ENCODE measurements around the gene HLA-DQA1. TPM values are rescaled to one million over a fixed set of nuclear protein-coding genes. Genes with fewer than 3 reads are reported as not detected.
"Not testable (repeated sequence)": the region's sequence is repeated elsewhere in the genome, so short reads cannot be mapped to it uniquely, and the experiment has no call there.

The HLA-DQA1 gene
- total RNA-seq, result 10 to 100 TPM in 1 of 2 donors, 1 to 10 TPM in 1; 1.1 to 11.6 TPM

DNA sequence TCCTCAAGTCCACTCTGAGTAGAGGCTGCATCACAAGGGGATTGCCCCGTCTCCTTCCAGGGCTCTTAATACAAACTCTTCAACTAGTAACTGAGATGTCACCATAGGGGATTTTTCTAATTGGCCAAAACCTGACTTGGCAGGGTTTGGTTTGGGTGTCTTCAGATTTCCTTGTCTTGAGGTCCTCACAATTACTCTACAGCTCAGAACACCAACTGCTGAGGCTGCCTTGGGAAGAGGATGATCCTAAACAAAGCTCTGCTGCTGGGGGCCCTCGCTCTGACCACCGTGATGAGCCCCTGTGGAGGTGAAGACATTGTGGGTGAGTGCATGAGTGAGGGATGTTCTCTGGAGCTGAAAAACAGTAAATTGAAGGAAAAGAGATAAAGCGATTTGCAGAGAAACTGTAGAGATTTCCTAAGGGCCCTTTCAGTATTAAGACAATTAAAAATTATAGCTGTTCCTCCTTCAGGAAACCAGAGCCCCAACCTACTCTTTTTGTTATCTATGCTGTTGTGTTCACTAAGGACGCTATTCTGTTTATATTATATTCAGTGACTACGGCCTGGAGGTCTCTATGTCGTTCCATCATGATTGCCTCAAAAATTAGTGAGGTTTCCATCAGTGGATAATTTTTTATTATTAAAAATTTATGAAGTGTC is at the start of gene HLA-DQA1:
Gene HLA-DQA1, plus strand, starts transcription at position 188 of the 662 bp plus-strand sequence. Its CDS starts 53 bp downstream, at position 241.
- no peak within 1 kb of the TSS for H3K4me3 Mint-ChIP-seq
- ATAC-seq (replicated peaks), result no peak
- H3K27ac Mint-ChIP-seq, result no peak within 1 kb of the TSS
- H3K36me3 Mint-ChIP-seq (ENCODE audit: low read depth), result no peaks in the 10 kb centered on the region
- no peaks in the 10 kb centered on the region for H3K9me3 Mint-ChIP-seq
- H3K27me3 Mint-ChIP-seq, result no peaks in the 10 kb centered on the region
- peaks cover 13% of the 10 kb centered on the region for H3K4me1 Mint-ChIP-seq

DNA sequence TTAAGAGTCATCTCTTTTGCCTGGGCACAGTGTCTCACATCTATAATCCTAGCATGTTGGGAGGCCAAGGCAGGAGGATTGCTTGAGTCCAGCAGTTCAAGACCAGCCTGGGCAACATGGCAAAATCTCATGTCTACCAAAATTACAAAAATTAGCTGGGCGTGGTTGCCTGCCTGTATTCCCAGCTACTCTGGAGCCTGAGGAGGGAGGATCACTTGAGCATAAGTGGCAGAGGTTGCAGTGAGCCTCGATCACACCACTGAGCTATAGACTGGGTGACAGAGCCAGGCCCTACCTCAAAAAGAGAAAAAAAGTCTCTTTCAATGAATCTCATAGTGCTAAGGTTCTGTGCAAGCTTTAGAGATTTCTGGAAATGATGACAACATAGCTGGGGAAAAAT is 49.0 kb upstream of the HLA-DQA1 start:
- Mint-ChIP-seq H3K27ac (no peak overlapping the region), H3K4me3 (no peak overlapping the region)

DNA sequence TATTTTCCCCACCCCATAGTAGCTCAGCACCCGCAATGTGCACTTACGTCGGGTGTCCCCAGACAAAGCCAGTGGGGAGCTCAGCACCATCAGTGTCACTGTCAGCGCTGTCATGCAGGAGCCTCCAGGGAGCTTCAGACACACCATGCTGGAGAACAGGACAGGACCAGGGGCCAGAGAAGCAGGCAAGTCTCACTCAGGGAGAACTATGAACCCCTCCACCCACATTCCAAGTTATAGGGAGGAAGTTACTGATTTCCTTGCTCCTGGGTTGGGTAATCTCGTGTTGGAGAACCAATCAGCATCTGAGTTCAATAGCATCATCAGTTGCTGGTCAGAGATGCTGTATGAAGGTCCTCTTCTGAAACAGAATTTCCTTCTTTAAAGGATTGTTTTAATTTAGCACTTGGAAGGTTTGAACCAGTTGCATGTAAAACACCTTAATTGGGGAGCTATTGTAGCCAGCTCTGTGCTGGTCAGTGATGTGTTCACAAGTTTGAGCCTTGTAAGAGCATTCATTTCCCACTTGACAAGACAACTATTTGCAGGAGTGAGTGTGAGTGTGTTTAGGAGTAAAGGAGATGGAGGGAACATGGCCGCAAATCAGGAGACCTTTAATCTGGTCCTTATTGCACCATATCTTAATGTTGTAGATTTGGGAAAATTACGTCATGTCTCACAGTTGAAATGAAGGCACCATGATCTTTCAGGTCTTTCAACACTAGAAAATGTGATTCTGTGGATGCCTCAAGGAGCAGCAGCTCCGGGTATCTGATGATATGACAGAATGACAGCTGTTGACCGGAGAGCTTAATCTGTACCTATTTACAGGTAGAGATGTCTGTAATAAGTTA is 47.4 kb upstream of the HLA-DQA1 start, which contains the start of gene HLA-DRB1:
Gene HLA-DRB1, minus strand, starts transcription at position 253 of the 854 bp plus-strand sequence. Its CDS starts 106 bp downstream, at position 147.
- Mint-ChIP-seq H3K4me1 (no peaks in the 10 kb centered on the region), H3K4me3 (peak within 1 kb of the TSS; percentile 26), H3K9me3 (no peaks in the 10 kb centered on the region), H3K36me3 (ENCODE audit: low read depth) (no peaks in the 10 kb centered on the region), H3K27me3 (peaks cover 6% of the 10 kb centered on the region), H3K27ac (no peak within 1 kb of the TSS)
- peak; percentile 96 for ATAC-seq (replicated peaks)

More for the DNA sequence above, 49.0 kb upstream of the HLA-DQA1 start:
- no peaks in the 10 kb centered on the region for H3K36me3 Mint-ChIP-seq (ENCODE audit: low read depth)
- H3K9me3 Mint-ChIP-seq, result no peaks in the 10 kb centered on the region
- no peaks in the 10 kb centered on the region for H3K4me1 Mint-ChIP-seq
- no peak for ATAC-seq (replicated peaks)
- H3K27me3 Mint-ChIP-seq, result peaks cover 6% of the 10 kb centered on the region

DNA sequence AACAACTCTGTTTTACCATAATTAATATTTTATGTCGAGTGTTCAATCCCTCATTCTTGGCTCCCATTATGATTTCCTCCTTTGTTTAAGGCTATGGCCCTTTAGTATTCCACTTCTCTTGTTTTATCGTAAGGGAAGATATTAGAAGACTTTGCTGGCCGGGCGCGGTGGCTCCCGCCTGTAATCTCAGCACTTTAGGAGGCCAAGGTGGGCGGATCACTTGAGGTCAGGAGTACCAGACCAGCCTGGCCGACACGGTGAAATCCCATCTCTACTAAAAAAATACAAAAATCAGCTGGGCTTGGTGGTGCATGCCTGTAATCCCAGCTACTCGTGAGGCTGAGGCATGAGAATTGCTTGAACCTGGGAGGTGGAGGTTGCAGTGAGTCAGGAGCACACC is 46.5 kb upstream of the HLA-DQA1 start:
- not testable (repeated sequence) for H3K4me3 Mint-ChIP-seq; H3K36me3 Mint-ChIP-seq (ENCODE audit: low read depth); H3K4me1 Mint-ChIP-seq; ATAC-seq (replicated peaks); H3K27ac Mint-ChIP-seq; H3K9me3 Mint-ChIP-seq; H3K27me3 Mint-ChIP-seq

DNA sequence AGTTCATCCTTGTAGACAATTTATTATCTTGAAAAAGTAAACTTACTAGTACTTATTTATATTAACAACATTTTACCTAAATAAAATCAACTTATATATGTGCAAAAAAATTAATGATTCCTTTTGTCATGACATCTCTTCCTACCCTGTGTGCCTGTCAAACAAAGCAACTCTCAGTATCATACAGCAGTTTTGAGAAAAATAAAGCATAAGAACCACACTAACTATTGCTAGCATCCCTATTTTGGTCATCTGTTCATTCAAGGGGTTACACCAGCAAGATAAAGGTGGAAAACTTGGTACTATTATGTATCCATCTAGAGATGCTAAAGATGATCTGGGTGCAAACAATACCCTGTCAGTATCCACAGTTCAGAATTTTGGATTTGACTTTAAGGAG is 40.2 kb upstream of the HLA-DQA1 start:
- ATAC-seq (replicated peaks), result peak; percentile 48

DNA sequence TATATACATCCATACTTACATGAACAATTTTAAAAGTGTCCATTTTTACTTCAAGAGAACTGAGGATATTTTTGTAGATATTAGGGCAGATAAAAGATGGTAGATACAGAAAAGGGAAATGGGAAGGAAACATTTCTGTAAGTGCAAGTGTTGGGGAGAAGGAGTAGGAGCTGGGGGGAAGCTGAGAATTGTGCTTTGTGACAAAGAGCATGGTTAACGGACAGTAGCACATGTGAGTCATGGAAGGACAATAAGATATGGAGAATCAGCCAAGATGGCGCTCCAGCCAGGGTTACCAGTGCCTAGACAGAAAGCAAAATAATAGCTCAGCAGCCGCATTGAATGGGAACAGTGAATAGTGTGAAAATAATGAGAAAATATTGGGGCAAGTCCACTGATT is 34.8 kb upstream of the HLA-DQA1 start:
- Mint-ChIP-seq H3K36me3 (ENCODE audit: low read depth) (no peaks in the 10 kb centered on the region), H3K4me1 (peaks cover 6% of the 10 kb centered on the region), H3K9me3 (no peaks in the 10 kb centered on the region), H3K27me3 (no peaks in the 10 kb centered on the region), H3K4me3 (no peak overlapping the region), H3K27ac (no peak overlapping the region)
- ATAC-seq (replicated peaks), result no peak

More for the DNA sequence above, 40.2 kb upstream of the HLA-DQA1 start:
- Mint-ChIP-seq H3K4me1 (no peaks in the 10 kb centered on the region), H3K27ac (no peak overlapping the region), H3K36me3 (ENCODE audit: low read depth) (no peaks in the 10 kb centered on the region), H3K9me3 (no peaks in the 10 kb centered on the region), H3K27me3 (no peaks in the 10 kb centered on the region), H3K4me3 (no peak overlapping the region)

DNA sequence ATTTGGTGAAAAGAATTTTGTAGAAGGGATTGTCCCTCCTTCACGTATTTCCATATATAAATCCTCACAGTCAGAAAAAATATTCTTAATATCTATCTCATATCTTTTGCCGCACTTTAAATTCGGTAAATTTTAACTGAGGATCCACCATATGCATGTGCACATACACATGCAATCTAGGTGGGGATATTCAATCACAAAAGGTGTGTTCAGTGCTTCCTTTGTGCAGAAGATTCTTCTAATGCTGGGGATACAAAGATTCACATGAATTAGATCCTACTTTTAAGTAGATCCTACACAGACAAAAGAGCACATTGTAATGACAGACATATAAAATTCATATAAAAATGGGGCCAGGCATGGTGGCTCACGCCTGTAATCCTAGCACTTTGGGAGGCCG is 34.0 kb upstream of the HLA-DQA1 start:
- H3K27ac Mint-ChIP-seq, result no peak overlapping the region
- no peaks in the 10 kb centered on the region for H3K27me3 Mint-ChIP-seq
- no peak for ATAC-seq (replicated peaks)
- H3K36me3 Mint-ChIP-seq (ENCODE audit: low read depth), result no peaks in the 10 kb centered on the region
- H3K4me1 Mint-ChIP-seq, result peaks cover 6% of the 10 kb centered on the region
- H3K9me3 Mint-ChIP-seq, result no peaks in the 10 kb centered on the region
- H3K4me3 Mint-ChIP-seq, result no peak overlapping the region

DNA sequence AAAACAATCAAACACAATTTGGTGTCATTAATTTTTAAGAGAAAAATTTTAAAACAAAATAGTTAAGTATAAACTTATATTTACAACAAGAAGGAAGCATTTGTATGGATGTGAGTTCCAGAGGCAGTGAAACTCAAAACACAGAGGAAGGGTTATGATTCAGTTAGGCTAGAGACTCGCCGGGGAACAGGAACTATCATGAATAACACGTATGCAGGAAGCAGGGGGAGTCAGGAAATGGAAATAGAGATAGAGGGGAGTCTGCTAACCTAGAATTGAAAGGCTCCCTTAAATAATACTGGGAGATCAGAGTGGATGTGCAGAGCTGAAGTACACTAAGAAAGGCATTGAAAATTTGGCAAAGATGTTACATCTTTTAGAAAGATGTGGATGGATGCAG is 33.3 kb upstream of the HLA-DQA1 start:
- H3K27ac Mint-ChIP-seq, result no peak overlapping the region
- H3K4me1 Mint-ChIP-seq, result peaks cover 6% of the 10 kb centered on the region

DNA sequence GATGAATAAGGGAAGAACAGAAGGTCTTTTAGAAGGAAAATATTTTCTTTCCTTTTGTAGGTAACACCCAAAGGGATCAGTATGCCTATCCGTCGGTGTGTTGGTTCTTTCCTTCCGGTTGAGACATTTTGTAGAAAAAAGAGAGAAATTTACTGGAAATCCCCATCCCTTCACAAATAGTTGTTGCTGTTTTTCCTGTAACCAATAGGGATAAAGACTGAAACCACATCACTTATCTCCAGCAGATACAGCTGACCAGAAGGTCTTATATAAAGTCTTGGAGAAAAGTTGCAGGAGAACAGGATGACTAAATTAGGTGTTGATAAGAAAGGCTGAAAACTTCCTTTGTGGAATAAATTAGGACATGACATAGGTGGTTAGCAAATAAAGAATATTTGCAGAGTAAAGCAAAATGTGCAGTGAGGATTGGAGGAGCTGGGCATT is 32.8 kb upstream of the HLA-DQA1 start:
- Mint-ChIP-seq H3K27ac (no peak overlapping the region), H3K36me3 (ENCODE audit: low read depth) (no peaks in the 10 kb centered on the region), H3K4me3 (peak overlapping the region; percentile 9), H3K4me1 (peaks cover 6% of the 10 kb centered on the region), H3K9me3 (no peaks in the 10 kb centered on the region), H3K27me3 (no peaks in the 10 kb centered on the region)
- peak; percentile 28 for ATAC-seq (replicated peaks)

More for the DNA sequence above, 33.3 kb upstream of the HLA-DQA1 start:
- Mint-ChIP-seq H3K36me3 (ENCODE audit: low read depth) (no peaks in the 10 kb centered on the region), H3K9me3 (no peaks in the 10 kb centered on the region), H3K4me3 (peak overlapping the region; percentile 9), H3K27me3 (no peaks in the 10 kb centered on the region)
- no peak for ATAC-seq (replicated peaks)

DNA sequence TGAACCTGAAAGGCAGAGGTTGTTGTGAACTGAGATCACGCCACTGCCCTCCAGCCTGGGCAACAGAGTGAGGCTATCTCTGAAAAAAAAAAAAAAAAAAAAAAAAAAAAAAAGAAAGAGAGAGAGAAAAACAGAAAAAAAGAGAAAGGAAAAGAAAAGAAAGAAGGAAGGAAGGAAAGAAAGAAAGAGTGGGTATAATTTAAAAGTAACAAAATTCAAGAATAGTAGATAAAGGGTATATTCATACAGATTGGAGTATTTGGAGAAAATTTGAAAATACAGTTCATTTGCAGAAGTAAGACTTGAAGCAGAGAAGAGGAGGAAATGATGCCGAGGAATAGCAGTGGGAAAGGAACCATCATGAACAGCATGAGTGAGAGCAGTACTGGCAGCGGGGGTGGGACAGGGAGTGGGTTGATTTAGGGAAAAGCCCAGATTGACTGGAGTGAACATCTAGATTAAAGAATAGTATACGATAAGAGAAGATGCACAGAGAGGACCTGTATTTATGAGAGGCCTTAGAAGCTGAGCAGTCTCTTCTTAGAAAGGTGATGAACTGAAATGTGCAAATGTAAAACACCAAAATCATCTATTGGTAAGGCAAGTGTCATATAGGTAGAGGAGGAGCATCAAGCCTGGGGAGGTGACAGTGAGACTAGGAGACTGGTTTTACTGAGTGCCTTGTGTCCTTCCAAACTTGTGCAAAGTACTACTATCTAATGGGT is 29.8 kb upstream of the HLA-DQA1 start:
- no peak overlapping the region for H3K27ac Mint-ChIP-seq

DNA sequence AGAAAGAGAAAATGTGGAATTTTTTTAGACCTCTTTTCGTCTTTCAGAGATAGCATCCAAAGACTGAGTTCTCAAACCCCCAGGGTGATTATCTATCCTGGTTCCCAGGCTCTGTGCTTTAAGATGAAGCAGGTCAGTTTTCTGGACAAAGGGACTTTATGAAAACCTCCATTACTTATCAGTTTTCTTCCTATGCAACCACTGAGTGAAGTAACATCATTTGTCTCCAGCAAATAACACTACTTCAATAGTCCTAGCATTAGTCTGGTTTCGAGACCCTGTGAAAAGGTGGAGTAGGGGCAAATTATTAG is 29.3 kb upstream of the HLA-DQA1 start:
- H3K27me3 Mint-ChIP-seq, result no peaks in the 10 kb centered on the region
- no peak overlapping the region for H3K4me3 Mint-ChIP-seq
- H3K36me3 Mint-ChIP-seq (ENCODE audit: low read depth), result no peaks in the 10 kb centered on the region
- no peaks in the 10 kb centered on the region for H3K9me3 Mint-ChIP-seq
- H3K27ac Mint-ChIP-seq, result no peak overlapping the region
- ATAC-seq (replicated peaks), result no peak
- peaks cover 6% of the 10 kb centered on the region for H3K4me1 Mint-ChIP-seq

More for the DNA sequence above, 29.8 kb upstream of the HLA-DQA1 start:
- H3K4me1 Mint-ChIP-seq, result peaks cover 6% of the 10 kb centered on the region
- H3K9me3 Mint-ChIP-seq, result no peaks in the 10 kb centered on the region
- H3K27me3 Mint-ChIP-seq, result no peaks in the 10 kb centered on the region
- ATAC-seq (replicated peaks), result no peak
- no peak overlapping the region for H3K4me3 Mint-ChIP-seq
- no peaks in the 10 kb centered on the region for H3K36me3 Mint-ChIP-seq (ENCODE audit: low read depth)

DNA sequence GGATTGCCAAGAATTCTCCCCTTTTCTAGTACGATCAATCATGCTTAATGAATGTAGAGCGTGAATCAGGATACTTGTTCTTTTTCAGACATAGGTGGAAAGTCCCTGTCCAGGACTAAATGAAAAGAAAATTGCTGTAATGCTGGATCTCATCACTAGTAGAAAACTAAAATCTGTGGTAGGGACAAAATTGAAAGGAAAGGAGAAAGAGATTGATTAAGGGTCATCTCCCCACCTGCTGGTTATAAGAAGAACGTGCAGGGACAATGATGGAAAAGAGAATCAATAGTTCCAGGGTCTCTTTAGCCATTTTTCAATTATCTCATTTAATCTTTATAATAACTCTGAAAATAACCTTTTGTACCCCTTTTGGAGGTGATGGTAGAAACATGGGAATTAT is 28.8 kb upstream of the HLA-DQA1 start:
- Mint-ChIP-seq H3K4me3 (no peak overlapping the region), H3K9me3 (no peaks in the 10 kb centered on the region), H3K27ac (no peak overlapping the region), H3K4me1 (peaks cover 6% of the 10 kb centered on the region), H3K36me3 (ENCODE audit: low read depth) (no peaks in the 10 kb centered on the region), H3K27me3 (no peaks in the 10 kb centered on the region)
- no peak for ATAC-seq (replicated peaks)

DNA sequence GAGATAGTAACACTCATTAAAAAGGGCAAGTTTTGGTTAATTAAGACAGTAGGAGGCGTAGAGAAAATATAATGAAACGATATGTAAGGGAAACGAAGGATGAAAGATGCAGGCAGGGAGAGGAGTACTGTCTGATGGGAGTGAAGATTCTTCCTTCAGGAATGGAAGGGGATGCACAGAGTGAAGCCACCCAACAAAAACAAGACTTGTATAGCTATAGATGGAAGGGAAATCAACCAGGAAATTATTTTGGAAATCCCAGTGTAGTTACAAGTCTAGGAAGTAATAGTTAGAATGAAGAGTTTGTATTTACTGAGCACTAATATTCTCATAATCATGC is 27.8 kb upstream of the HLA-DQA1 start:
- H3K4me1 Mint-ChIP-seq, result no peaks in the 10 kb centered on the region
- H3K27ac Mint-ChIP-seq, result no peak overlapping the region
- no peaks in the 10 kb centered on the region for H3K27me3 Mint-ChIP-seq
- ATAC-seq (replicated peaks), result no peak
- no peak overlapping the region for H3K4me3 Mint-ChIP-seq
- no peaks in the 10 kb centered on the region for H3K9me3 Mint-ChIP-seq
- H3K36me3 Mint-ChIP-seq (ENCODE audit: low read depth), result no peaks in the 10 kb centered on the region

DNA sequence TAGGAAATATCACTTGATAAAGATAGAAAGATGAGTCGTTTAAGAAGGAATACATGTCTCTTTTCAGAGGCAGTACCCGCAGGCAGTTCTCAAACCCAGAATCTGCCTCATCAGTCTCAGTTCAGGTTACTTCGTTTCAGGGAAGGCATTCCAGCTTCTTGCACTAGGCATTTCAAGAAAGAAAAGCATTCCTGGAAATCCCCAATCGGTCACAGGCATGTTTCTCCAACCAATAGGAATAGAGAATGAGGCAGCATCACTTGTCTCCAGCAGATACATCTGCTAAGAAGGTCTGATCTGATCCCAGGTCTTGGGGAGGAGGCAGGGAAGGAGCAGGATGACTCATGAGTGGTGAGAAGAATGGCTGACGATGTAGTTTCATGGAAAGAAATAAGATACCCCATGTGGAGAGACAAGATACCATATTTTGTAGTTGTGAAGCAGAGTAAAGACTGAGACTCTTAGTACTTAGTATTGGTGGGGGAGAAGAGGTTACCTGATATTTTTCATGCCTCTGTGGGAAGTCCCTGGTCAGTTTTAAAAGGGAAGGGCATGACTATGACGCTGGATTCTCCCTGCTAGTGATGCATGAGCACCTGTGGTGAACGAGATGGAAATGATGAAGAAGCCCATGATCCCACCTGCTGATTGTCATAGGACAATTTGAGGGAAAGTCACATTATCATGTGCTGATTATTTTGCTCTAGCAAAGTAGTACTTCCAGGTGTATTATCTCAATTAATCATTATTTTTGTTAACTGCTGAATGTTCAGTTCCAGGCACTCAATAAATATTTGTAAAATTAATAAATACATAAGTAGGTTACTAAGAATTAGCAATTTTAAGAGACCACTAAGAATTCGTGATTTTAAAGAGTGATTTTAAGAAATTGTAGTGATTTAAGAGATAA is 27.2 kb upstream of the HLA-DQA1 start:
- peak; percentile 97 for ATAC-seq (replicated peaks)
- no peaks in the 10 kb centered on the region for H3K4me1 Mint-ChIP-seq
- H3K27ac Mint-ChIP-seq, result no peak overlapping the region
- no peaks in the 10 kb centered on the region for H3K27me3 Mint-ChIP-seq
- no peaks in the 10 kb centered on the region for H3K36me3 Mint-ChIP-seq (ENCODE audit: low read depth)
- H3K9me3 Mint-ChIP-seq, result no peaks in the 10 kb centered on the region
- no peak overlapping the region for H3K4me3 Mint-ChIP-seq

Data from activated T-helper 17 cell treated with anti-CD3 and anti-CD28 coated beads, Interleukin-2, amount 50 U/mL, for 72 hours (primary cell).